Neural cell (in vitro differentiated cells): ENCODE results near the gene GABPB1.

Experiments used
- TF ChIP-seq, protein P1 (sequence below): fragments of 450-650 bp; IDR thresholded peaks from 2 replicates; pipeline ENCODE4 v1.5.1; 2014; ENCODE audit warnings: antibody characterized with exemption, mild to moderate bottlenecking, moderate library complexity; ENCODE audit not compliant: poor library complexity, severe bottlenecking
- TF ChIP-seq, protein P2 (sequence below): IDR thresholded peaks from 2 replicates; pipeline ENCODE4 v1.6.1; 2012; ENCODE audit warnings: borderline replicate concordance

DNA sequence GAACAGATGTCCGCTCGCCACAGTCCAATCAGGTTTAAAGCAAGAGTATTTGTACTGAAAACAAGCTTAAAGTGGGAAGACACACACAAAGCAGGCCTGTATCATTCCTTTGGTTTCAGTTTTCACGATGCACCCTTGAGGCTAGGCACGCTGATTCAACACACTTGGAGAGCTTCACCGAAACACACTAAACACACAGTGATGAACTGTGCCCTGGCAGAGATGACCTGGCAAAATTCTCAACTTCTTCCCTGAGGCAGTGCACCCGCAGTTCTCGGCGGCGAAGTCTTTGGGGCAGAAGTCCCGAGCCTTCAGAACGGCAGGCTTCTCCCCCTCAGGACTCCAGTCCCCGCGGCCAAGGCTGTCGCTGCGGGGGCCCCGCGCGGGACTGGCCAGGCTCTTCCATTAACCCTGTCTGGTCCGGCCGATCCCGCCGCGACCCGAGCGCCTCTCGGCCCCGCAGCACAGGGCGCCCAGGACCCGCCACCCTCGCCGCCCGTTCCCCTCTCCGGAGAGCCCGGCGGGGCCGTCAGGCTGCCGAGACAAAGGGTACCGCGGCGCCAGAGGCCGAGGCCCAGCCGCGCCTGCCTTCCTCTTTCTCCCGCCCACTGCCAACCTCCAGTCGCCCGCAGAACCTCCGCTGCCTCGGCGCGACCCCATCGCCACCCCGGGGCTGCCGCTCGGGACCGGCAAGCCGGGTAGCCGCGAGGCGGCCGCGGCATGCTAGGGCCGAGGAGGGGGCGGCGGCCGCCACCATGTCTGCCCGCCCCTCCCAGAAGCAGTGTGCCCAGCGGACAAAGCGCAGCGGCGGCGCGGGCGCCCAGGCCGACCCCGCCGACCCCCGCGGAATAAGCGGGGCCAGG, 792 bp downstream of the GABPB1 start:
- TF ChIP-seq, protein P1, sequence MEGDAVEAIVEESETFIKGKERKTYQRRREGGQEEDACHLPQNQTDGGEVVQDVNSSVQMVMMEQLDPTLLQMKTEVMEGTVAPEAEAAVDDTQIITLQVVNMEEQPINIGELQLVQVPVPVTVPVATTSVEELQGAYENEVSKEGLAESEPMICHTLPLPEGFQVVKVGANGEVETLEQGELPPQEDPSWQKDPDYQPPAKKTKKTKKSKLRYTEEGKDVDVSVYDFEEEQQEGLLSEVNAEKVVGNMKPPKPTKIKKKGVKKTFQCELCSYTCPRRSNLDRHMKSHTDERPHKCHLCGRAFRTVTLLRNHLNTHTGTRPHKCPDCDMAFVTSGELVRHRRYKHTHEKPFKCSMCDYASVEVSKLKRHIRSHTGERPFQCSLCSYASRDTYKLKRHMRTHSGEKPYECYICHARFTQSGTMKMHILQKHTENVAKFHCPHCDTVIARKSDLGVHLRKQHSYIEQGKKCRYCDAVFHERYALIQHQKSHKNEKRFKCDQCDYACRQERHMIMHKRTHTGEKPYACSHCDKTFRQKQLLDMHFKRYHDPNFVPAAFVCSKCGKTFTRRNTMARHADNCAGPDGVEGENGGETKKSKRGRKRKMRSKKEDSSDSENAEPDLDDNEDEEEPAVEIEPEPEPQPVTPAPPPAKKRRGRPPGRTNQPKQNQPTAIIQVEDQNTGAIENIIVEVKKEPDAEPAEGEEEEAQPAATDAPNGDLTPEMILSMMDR, result no peak
- TF ChIP-seq, protein P2, sequence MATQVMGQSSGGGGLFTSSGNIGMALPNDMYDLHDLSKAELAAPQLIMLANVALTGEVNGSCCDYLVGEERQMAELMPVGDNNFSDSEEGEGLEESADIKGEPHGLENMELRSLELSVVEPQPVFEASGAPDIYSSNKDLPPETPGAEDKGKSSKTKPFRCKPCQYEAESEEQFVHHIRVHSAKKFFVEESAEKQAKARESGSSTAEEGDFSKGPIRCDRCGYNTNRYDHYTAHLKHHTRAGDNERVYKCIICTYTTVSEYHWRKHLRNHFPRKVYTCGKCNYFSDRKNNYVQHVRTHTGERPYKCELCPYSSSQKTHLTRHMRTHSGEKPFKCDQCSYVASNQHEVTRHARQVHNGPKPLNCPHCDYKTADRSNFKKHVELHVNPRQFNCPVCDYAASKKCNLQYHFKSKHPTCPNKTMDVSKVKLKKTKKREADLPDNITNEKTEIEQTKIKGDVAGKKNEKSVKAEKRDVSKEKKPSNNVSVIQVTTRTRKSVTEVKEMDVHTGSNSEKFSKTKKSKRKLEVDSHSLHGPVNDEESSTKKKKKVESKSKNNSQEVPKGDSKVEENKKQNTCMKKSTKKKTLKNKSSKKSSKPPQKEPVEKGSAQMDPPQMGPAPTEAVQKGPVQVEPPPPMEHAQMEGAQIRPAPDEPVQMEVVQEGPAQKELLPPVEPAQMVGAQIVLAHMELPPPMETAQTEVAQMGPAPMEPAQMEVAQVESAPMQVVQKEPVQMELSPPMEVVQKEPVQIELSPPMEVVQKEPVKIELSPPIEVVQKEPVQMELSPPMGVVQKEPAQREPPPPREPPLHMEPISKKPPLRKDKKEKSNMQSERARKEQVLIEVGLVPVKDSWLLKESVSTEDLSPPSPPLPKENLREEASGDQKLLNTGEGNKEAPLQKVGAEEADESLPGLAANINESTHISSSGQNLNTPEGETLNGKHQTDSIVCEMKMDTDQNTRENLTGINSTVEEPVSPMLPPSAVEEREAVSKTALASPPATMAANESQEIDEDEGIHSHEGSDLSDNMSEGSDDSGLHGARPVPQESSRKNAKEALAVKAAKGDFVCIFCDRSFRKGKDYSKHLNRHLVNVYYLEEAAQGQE, result no peak
